HG03457 (cell line): Measurements from ENCODE around the gene RGMA.
"Not testable (repeated sequence)": the region's sequence is repeated elsewhere in the genome, so short reads cannot be mapped to it uniquely, and the experiment has no call there.

ENCODE experiments used
- ATAC-seq: cut with Tn5 transposase; IDR thresholded peaks from one replicate; pipeline ENCODE4 v1.9.1; 2021; ENCODE audit warnings: moderate number of reproducible peaks; ENCODE audit not compliant: unreplicated experiment

Gene RGMA

DNA sequence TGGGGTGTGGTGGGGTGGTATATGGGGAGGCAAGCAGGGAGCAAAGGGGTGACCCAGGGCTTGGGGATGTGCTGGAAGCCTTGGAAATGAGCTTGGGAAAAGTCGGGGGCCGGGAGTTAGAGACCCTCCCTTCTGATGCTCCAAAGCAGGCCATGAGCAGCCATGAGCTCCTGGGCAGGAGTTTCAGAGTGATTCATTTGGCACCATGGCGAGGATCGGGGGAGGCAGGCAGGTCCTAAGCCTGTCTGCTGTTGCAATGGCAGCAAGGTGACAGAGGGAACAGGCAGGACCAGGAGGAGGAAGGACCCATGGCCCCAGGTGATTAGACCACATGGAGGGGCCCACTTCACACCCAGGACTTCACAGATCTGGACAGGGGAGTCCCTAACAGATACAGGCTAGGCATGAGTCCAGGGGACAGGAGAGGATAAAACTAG is 21.3 kb downstream of the RGMA start:
- no peak for ATAC-seq

DNA sequence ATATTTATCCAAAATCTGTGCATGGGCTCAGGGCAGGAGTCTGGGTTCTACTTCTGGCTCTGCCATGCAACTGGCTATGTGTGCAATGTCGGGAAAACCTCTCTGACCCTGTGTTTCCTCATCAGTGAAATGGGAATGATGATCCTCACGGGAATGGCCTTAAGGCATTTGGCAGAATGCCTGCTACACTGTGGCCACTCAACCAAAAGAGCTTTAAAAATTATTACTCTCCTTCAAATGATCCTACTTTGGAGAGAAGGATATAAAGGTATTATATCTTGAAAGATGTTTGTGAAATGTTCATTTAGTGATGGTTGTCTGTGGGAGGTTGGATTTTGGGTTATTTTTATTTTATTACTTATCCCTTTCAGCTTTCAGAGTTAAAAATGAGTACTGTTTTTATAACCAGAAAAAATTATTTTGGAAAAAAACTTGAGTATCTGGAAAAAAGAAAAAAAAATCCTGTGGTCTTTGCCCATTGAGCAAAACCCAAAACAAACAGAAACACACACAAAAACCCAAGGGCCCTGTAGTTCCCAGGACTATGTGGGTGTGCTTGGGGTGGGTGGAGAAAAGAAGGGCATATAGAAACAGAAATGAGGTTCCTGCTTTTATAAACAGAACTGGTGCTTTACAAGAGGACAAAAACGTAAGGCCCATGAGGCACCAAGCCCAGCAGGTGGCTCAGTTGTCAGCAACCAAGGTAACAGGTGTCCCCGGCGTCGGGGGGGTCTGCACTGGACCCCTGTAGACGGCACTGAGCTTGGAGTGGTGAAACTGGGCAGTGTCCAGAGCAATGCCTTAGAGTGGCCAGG is 22.0 kb downstream of the RGMA start:
- no peak for ATAC-seq

DNA sequence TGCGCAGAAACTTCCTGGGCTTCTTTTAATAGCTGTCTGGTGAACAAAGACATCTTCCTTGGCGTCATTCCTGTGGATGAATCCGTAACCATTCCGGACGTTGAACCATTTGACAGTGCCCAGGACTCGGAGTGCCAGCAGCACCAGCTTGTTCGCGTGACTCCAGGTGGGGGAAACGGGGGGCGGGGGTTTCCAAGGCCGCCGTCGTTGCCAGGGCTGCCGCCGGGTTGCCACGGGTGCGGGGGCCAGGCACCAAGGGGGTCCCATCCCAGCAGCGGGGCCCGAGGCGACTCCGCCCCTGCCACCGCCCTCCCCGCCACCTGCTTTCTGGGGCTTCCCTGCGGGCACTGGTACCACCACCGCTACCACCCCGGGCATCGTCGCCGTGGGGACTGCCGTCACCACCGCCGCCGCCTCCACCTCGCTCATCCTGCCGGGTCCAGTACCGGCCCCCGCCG is 22.8 kb downstream of the RGMA start:
- no peak for ATAC-seq

DNA sequence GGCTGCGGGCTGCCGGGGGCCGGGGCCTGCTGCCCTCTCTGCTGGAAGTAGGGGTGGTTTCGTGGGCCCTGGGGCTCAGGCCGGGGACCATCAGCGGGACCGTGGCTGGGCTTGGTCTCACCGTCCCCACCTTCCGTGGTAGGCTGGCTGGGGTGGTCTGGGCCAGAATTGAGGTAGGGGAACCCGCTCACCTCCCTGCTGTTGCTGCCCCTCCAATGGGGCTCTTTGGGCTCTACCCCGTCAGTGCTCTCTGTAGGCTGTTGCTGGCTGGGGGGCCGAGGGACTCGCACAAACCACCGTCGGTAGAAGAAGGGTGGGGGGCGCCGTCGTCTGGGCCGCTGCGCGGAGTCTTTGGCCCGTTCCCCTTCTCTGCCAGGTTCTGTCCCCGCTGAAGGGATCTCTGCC is 23.4 kb downstream of the RGMA start:
- ATAC-seq: no peak

- ATAC-seq: no peak
Observed at GRCh38 chr15:93063796-93064690, 25.0 kb downstream of the RGMA start.

DNA sequence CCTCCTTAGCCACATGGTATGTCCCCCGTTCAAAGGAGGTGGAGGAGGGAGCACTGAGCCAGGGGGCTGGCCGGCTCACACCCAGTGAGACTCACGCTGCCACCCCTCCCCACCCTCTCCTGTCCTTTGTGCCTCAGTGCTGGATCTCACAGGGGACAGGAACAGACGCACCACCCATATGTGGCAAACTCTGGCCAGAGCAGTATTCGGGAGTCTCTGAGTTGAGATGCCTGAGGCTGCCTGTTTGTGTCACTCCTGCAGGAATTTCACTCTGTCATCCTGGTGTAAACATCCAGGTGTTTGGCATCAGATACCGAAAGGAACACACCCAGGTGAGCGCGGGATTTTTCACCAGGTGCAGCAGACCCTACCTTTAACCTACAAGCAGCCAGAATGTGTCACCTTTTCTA is 25.7 kb downstream of the RGMA start:
- no peak for ATAC-seq

GRCh38 chr15:93062628-93063261 is 26.3 kb downstream of the RGMA start:
- not testable (repeated sequence) for ATAC-seq

- ATAC-seq: no peak
Observed at GRCh38 chr15:93060336-93061248, 28.4 kb downstream of the RGMA start.

DNA sequence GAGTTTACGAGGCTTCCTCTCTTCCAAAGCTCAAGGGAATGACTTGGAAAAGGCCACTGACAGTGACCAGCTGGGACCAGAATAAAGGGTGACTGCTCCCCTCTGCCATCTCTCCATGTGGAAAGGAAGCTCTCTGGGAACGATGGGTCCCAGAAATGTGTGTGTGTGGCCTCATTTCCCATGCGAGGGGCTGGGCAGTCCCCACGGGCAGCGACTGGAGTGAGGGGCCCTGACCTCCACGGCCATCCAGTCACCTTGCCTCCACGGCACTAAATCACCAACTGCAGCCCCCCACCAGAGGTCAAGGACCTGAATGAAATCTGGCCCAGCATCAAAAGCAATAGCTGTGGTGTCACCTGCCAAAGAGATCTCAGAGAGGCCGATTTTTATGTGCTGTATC is 29.6 kb downstream of the RGMA start:
- ATAC-seq: no peak

DNA sequence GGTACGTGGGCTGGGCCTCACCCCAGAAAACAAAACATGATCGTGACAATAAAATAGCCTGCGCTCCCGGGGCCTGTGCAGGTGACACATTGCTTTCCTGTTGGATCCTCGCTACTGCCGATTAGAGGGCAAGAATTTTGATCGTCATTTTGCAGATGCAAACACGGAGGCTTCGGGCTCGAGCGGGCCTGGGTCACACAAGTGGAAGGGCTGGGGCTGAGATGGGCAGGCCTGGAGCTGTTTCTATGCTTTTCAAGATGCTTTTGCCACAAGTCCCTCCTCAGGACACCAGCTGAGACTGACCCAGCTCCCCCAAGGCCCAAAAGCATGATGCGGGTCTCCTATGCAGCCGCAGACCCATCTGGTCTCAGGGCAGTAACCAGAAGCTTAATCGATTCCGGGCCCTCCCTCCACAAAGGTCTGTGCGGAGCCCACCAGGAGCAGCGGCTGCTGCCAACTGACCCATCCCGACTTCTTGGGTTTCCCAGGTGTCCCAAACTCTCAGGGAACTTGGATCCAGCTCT is 30.0 kb downstream of the RGMA start:
- no peak for ATAC-seq

- no peak for ATAC-seq
Observed at GRCh38 chr15:93058128-93058527, 30.9 kb downstream of the RGMA start.

GRCh38 chr15:93057618-93058017 is 31.4 kb downstream of the RGMA start:
- no peak for ATAC-seq

DNA sequence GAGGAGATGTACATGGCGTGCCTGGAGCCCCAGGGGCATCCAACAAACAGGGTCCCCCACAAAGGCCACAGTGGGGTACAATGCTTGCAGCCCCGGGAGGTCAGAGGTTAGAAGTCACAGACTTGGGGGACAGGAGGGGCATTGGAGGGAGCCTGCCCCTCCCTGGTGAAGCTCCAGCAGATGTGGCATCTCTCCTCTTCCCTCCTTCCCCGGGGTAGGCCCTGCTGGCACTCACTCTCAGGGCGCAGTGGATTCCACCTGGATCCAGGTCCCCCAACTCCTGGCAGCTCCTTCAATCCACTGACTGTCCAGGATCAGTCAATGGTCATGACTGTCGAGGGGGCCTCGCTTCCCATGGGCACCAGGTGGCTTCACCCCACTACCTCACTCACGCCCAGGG is 32.2 kb downstream of the RGMA start:
- no peak for ATAC-seq

DNA sequence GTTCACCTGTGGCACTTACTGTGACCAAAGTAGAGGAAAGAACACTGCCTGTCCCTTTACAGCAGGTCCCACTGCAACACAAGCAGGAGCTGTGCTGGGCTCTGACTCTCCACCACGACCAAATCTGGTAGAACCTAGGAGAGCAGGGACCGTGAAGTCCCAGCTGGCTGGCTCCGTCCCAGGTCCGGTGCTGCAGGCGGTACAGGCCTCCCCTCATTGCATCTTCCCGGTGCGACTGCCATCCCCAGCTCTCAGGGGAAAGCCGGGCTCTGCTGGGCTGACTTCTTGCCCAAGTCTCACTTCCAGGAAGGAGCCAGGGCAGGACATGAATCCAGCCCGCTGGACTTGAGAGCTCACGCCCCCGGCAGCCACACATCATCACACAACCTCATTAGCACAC is 33.8 kb downstream of the RGMA start:
- ATAC-seq: no peak

DNA sequence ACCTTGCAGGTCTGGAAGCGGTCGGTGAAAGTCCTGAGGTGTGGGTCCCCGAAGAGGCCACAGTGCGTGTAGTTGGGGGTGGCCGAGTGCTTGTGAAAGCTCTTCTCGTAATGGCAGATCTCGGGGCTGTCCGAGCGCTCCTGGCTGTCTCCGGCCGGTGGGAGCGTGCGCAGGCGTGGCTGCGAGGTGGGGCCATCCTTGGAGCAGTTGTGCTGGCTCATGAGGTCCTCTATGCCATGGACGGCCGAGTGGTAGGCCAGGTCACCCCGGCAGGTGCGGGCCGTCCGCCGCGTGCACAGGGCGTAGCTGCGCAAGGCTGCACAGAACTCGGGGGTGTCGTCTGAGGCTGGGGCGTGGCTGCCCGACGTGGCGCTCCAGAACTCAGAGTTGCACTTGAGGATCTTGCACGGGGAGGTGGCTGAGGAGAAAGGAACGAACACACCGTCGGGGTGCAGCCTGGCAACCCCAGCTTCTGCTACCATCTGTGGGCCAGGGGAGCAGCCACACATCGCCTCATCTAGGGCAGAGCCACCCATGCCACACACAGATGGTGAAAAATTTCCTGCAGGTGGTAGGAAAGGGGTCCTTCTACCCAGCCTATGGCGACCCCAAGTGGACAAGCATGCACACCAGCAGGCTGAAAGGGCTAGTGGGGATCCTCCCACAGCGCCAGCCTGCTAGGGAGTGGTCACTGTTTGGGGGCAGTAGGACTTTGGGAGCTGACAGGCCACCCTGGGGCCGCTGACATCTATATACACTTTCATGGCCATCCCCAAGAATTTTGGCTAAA is 36.7 kb downstream of the RGMA start:
- no peak for ATAC-seq

DNA sequence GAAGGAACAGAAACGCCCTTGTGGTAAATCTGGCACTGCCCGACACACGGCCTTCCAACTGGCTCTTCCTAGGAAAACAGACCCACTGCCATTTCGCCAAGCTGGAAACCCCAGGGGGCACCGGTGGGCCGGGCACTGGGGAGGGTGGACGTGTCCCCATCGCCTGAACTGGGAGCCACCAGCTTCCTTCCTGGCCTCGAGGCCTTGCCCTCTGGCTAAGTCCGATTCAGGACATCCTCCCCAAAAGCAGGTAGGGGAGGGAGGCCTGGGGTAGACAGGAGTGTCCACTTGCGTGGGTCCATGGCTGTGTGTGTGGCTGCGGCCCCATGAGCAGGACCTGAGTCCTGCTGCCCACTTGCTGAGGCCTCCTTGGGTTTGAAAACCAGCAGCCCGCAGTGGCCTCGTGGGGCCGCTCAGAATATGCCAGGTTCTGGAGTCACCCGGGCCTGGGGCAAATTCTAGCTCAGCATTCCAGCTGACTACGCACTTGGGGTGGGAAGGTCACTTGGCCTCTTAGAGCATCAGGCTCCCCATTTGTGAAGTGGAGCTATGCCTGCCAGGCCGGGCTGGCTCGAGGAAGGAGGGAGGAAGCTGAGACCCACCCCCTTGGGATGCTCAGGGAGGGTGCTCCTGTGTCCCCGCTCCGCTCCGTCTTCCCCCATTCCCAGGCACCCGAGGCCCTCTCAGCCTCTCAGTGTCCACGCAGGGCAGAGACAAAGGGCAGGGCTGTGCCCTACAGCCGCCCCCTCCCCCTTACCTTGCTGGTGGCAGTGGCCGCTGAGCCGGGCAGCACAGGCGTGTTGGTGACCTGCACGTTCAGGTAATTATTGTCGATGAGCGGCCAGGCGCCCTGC is 37.5 kb downstream of the RGMA start:
- no peak for ATAC-seq

DNA sequence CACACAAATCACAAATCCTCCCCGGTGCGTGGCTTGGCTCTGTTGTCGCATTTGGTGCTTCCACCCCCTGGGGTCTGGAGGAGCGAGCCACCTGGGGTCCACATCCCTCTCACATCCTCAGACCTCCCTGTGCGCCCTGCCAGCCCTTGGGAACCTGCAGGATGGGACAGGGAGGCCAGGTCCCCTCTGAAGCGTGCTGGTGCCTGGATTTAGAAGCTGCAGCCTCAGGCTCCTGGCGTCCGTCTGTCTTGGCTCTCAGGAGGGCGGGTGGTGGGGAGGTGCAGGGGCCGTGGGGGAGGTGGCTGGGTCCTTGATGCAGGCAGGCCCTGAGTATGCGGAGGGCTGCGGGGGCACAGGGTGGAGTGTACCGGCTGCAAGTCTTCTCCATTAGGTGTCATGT is 38.4 kb downstream of the RGMA start:
- no peak for ATAC-seq

GRCh38 chr15:93049914-93050578 is 39.0 kb downstream of the RGMA start:
- no peak for ATAC-seq
